NB4 (cell line): ENCODE data around the gene TNKS2.

ENCODE experiments used
- CTCF ChIP-seq: IDR thresholded peaks from one replicate; pipeline ENCODE4 v1.5.1; 2012; ENCODE audit warnings: low read depth, low read length
- MYC ChIP-seq: IDR thresholded peaks from 2 replicates; pipeline ENCODE4 v1.6.1; 2011; ENCODE audit warnings: low read depth, low read length

GRCh38 chr10:91805110-91805838 lies 7.0 kb downstream of the TNKS2 start:
- TF ChIP-seq CTCF (no peak), MYC (no peak)
